Left kidney (tissue), 2 donors: ENCODE results near the gene SMIM41. TPM values are rescaled to one million over a fixed set of nuclear protein-coding genes. Genes with fewer than 3 reads are reported as not detected.

ENCODE experiments used
- DNase-seq: peaks from one replicate; pipeline ENCODE4 v3.0.0-alpha.2; 2013
- polyA plus RNA-seq: library from polyadenylated mRNA; unstranded; fragments of 120-200 nt; gene quantifications from one replicate; pipeline ENCODE4 v1.2.1, GENCODE V29; 2013; ENCODE audit not compliant: insufficient read length

SMIM41 gene
- polyA plus RNA-seq, 1 donor, result not detected

GRCh38 chr12:52050758-52051541 is 28.6 kb upstream of the SMIM41 start, which contains the start of gene NR4A1:
NR4A1 (plus strand) TSS chr12:52051442; CDS start chr12:52054329, 2,887 bp downstream.
- DNase-seq, result peak; percentile 91

- no peak for DNase-seq
These were observed 26.9 kb upstream of the SMIM41 start for GRCh38 chr12:52052468-52053186.

GRCh38 chr12:52053536-52054209 is 25.8 kb upstream of the SMIM41 start:
- no peak for DNase-seq

GRCh38 chr12:52054231-52054832 is 25.2 kb upstream of the SMIM41 start:
- DNase-seq, result no peak

GRCh38 chr12:52054833-52055730 is 24.4 kb upstream of the SMIM41 start:
- no peak for DNase-seq

GRCh38 chr12:52055731-52056711 is 23.5 kb upstream of the SMIM41 start:
- DNase-seq, result no peak

GRCh38 chr12:52056801-52057637 is 22.5 kb upstream of the SMIM41 start:
- DNase-seq, result no peak

GRCh38 chr12:52057638-52058576 is 21.6 kb upstream of the SMIM41 start:
- no peak for DNase-seq

- DNase-seq, result no peak
These were observed 20.7 kb upstream of the SMIM41 start for GRCh38 chr12:52058631-52059361.

- no peak for DNase-seq
These were observed 19.7 kb upstream of the SMIM41 start for GRCh38 chr12:52059582-52060497.

GRCh38 chr12:52060498-52061177 is 18.9 kb upstream of the SMIM41 start:
- no peak for DNase-seq

GRCh38 chr12:52061470-52062166 is 17.9 kb upstream of the SMIM41 start:
- no peak for DNase-seq

GRCh38 chr12:52062167-52063081 is 17.1 kb upstream of the SMIM41 start:
- no peak for DNase-seq
